Endothelial cell (in vitro differentiated cells): Measurements from ENCODE around the gene NIFK. TPM values are rescaled to one million over a fixed set of nuclear protein-coding genes. Genes with fewer than 3 reads are reported as not detected.
A peak's percentile ranks its signal among the peaks of the same experiment; 100 is the strongest.

ENCODE experiments used
- DNase-seq: peaks from one replicate; pipeline ENCODE4 v3.0.0; 2021; ENCODE audit warnings: low spot score
- H3K27ac Mint-ChIP-seq: one replicate; pipeline ENCODE4 v1.8.0; 2021; ENCODE audit warnings: mixed read lengths, inconsistent platforms; ENCODE audit not compliant: unreplicated experiment
- H3K27me3 Mint-ChIP-seq: one replicate; pipeline ENCODE4 v1.8.0; 2021; ENCODE audit warnings: mild to moderate bottlenecking, moderate library complexity, mixed read lengths, inconsistent platforms; ENCODE audit not compliant: unreplicated experiment
- H3K36me3 Mint-ChIP-seq: one replicate; pipeline ENCODE4 v1.8.0; 2021; ENCODE audit warnings: mild to moderate bottlenecking, low read depth, mixed read lengths, inconsistent platforms; ENCODE audit not compliant: unreplicated experiment
- H3K4me1 Mint-ChIP-seq: one replicate; pipeline ENCODE4 v1.8.0; 2021; ENCODE audit warnings: mild to moderate bottlenecking, mixed read lengths, inconsistent platforms; ENCODE audit not compliant: unreplicated experiment
- H3K4me3 Mint-ChIP-seq: one replicate; pipeline ENCODE4 v1.8.0; 2021; ENCODE audit warnings: mild to moderate bottlenecking, mixed read lengths, inconsistent platforms; ENCODE audit not compliant: unreplicated experiment
- H3K9me3 Mint-ChIP-seq: one replicate; pipeline ENCODE4 v1.8.0; 2021; ENCODE audit warnings: mixed read lengths, inconsistent platforms; ENCODE audit not compliant: unreplicated experiment
- CTCF ChIP-seq: fragments of 200-600 bp; sonication (generic); IDR thresholded peaks from one replicate; pipeline ENCODE4 v1.5.0; 2021; ENCODE audit warnings: antibody characterized with exemption; ENCODE audit not compliant: unreplicated experiment
- total RNA-seq: library from RNA; stranded (reverse); fragmentation: NEBNext Ultra II Directional; extraction: Animal tissue kit (Norgen Biotek cat#: 25700); gene quantifications from one replicate; pipeline ENCODE4 v1.2.1, GENCODE V29; 2021; ENCODE audit not compliant: unreplicated experiment

NIFK gene
- total RNA-seq, 1 donor from 2014 or later, result 153 TPM

DNA sequence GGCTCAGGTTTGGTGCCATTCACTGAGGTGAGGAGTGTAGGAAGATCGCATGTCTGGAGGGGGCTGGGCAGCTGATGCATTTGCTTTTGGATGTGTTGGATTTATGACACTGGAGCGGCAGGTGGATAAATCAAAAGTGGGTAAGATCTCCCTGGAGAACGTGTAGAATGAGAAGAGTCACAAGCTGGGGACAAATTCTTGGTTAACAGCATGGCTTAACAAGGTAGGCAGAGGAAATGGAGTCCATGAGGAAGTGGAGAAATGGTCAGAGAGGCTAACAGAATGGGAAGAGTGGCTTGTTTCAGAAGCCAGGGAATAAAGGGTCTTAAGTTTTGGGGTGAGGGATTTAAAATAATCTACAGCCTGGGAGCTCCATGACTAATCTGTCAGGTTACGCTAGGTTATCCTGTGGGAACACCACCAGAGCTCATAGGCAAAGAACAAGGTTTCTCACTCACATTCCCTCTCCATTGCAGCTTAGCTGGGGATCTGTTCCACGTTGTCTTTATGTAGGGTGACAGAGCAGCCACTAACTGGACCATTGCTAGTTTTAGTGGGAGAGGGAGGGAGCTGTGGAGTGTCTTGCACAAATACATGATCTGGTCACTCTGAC is 31.6 kb upstream of the NIFK start:
- H3K27ac Mint-ChIP-seq, result peak overlapping the region; percentile 43
- peak overlapping the region; percentile 16 for H3K4me3 Mint-ChIP-seq
- H3K27me3 Mint-ChIP-seq, result peaks cover 4% of the 10 kb centered on the region
- no peaks in the 10 kb centered on the region for H3K9me3 Mint-ChIP-seq
- peaks cover 60% of the 10 kb centered on the region for H3K36me3 Mint-ChIP-seq
- no peak for TF ChIP-seq CTCF
- H3K4me1 Mint-ChIP-seq, result peaks cover 56% of the 10 kb centered on the region
- no peak for DNase-seq

DNA sequence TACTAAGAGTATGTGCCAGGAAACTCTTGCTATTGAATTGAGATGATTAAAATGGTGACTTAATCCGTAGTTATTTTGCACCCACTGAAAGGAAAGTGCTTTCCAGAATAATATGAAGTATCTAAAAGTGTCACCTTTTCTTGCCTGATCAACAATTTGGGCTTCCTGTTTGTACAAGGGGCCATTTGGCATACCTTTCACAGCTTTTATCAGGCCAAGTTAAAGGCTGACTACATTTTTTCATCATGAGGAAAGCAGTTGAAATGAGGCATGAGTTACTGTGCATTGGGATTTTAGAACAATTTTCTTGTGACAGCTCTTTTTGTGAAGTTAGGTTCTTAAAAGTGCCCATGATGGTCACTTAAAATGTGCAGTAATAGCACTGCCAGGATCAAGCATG is 29.9 kb upstream of the NIFK start:
- Mint-ChIP-seq H3K4me3 (no peak overlapping the region), H3K4me1 (peaks cover 43% of the 10 kb centered on the region), H3K27me3 (peaks cover 4% of the 10 kb centered on the region), H3K9me3 (no peaks in the 10 kb centered on the region), H3K36me3 (peaks cover 65% of the 10 kb centered on the region), H3K27ac (peak overlapping the region; percentile 10)
- no peak for DNase-seq
- TF ChIP-seq CTCF, result no peak

- Mint-ChIP-seq H3K4me1 (peaks cover 43% of the 10 kb centered on the region), H3K27ac (peak overlapping the region; percentile 39), H3K4me3 (peak overlapping the region; percentile 61), H3K27me3 (no peaks in the 10 kb centered on the region), H3K9me3 (no peaks in the 10 kb centered on the region), H3K36me3 (peaks cover 71% of the 10 kb centered on the region)
- TF ChIP-seq CTCF, result no peak
- no peak for DNase-seq
Observed at GRCh38 chr2:121764681-121765228, 28.1 kb upstream of the NIFK start.

GRCh38 chr2:121755237-121756111 is 18.8 kb upstream of the NIFK start, which contains the start of gene TSN:
TSN (plus strand) TSS chr2:121755651; CDS start chr2:121755780, 129 bp downstream.
- DNase-seq, result peak; percentile 97
- Mint-ChIP-seq H3K27ac (peak within 1 kb of the TSS; percentile 98), H3K9me3 (peaks cover 6% of the 10 kb centered on the region), H3K36me3 (peaks cover 27% of the 10 kb centered on the region), H3K4me1 (peaks cover 49% of the 10 kb centered on the region), H3K27me3 (peaks cover 5% of the 10 kb centered on the region), H3K4me3 (peak within 1 kb of the TSS; percentile 99)
- TF ChIP-seq CTCF, result no peak
